Stimulated activated CD4-positive, alpha-beta T cell treated with anti-CD3 and anti-CD28 coated beads, TNF-alpha, amount 100 ng/mL, for 24 hours (primary cell): ENCODE measurements around the gene C13orf46.

Source experiments
- DNase-seq, 3 experiments: peaks; one replicate each; pipeline ENCODE4 v3.0.0-alpha.2; 2020; ENCODE audit warnings: low read depth in 3 of 3

The C13orf46 gene

GRCh38 chr13:113955235-113955634 is 18.6 kb downstream of the C13orf46 start:
- DNase-seq: no peak

- no peak for DNase-seq
These were observed 19.6 kb downstream of the C13orf46 start for GRCh38 chr13:113954046-113954835.

GRCh38 chr13:113953561-113953960 is 20.3 kb downstream of the C13orf46 start:
- DNase-seq: no peak

GRCh38 chr13:113952983-113953520 is 20.8 kb downstream of the C13orf46 start:
- no peak for DNase-seq

GRCh38 chr13:113952151-113952982 is 21.5 kb downstream of the C13orf46 start:
- no peak for DNase-seq

- DNase-seq: peak; percentile 18 to 60 (median 42)
These were observed 22.5 kb downstream of the C13orf46 start for GRCh38 chr13:113951246-113951999.

- no peak for DNase-seq
These were observed 23.2 kb downstream of the C13orf46 start for GRCh38 chr13:113950451-113951245.

- DNase-seq: no peak
These were observed 24.3 kb downstream of the C13orf46 start for GRCh38 chr13:113949546-113949945.

GRCh38 chr13:113948034-113948742 is 25.7 kb downstream of the C13orf46 start:
- DNase-seq: no peak

- no peak for DNase-seq
These were observed 26.4 kb downstream of the C13orf46 start for GRCh38 chr13:113947311-113948033.

- DNase-seq: no peak
These were observed 27.3 kb downstream of the C13orf46 start for GRCh38 chr13:113946409-113947181.

GRCh38 chr13:113945857-113946408 is 27.9 kb downstream of the C13orf46 start:
- DNase-seq: no peak

- no peak for DNase-seq
These were observed 29.9 kb downstream of the C13orf46 start for GRCh38 chr13:113943821-113944565.

- DNase-seq: no peak
These were observed 31.2 kb downstream of the C13orf46 start for GRCh38 chr13:113942591-113943103.

GRCh38 chr13:113941571-113942191 is 32.2 kb downstream of the C13orf46 start:
- no peak for DNase-seq

- DNase-seq: no peak
These were observed 34.0 kb downstream of the C13orf46 start for GRCh38 chr13:113939944-113940297.
